Measurements from ENCODE around the gene AKAP6.

The AKAP6 gene

DNA sequence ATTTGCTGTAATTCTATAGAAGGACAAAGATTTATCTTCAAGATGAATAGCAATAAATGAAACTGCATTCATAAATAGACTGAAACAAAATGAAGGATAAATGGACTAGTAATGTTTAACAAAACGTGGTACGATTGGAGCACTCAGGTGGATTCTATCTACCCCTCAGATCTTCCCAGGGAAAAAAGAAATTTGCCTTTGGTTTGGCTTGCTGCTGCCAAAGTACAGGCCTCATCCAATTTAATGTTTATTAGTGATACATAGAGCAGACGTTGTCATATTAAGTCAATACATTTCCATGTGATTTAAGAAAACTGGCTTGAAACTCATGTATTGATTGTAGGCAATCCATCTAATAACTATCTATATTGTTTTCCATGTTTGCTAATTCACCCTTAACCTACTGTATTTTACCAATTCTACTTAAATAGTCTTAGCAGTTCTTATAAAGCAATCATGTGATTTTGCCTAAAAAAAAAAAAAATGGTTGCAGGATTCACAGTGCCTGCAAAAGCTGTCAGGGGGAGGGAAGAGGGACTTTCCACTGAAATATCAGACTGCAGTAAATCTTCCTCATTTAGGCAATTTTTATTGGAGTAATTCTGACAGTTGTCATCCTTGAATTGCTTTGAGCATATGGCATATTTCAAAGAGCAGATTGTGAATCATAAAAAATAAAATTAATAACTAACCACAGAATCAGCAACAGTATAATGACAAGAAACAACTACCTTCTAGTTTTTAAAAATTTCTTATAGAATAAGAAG is 367.4 kb downstream of the AKAP6 start:
- DNase-seq (ENCODE audit: low read depth in 1 of 2, low spot score in 1 of 2) = no peak

DNA sequence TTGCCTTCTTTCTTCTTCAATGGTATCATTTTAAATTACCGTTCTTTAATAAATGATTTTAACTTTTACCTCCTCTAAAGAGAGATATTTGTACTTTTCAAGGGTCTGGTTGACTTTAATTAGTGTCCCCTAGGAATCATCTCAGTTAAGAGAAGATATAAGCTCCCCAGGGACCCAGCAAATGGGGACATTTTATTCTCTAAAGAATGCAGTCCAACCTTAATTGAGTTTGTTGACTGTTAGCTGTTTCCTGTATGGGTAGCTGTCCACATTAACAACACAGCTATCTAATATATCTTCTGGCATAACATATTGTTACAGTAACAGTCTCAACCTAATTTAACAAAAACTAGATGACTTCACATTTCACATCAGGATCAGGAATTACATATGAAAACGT is 368.0 kb downstream of the AKAP6 start:
- DNase-seq (ENCODE audit: low read depth in 1 of 2, low spot score in 1 of 2) = no peak

DNA sequence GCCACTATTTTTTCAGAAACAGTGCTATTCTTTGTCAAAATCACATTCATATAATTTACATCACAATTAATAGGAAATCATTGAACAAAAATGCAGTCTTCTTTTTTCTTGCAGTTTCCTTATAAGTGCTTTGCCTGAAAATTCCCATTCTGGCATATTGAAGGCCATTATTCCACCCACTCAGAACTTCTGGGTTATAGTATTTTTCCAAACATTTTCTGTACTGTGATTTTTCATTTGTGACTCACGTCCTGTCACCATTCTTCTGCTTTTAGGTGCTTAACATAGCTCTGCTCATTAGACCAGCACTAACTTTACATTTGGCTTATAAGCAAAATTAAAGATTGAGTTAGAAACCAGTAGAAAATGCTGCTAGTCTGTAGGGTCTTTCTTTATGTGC is 368.6 kb downstream of the AKAP6 start:
- no peak for DNase-seq (ENCODE audit: low read depth in 1 of 2, low spot score in 1 of 2)

DNA sequence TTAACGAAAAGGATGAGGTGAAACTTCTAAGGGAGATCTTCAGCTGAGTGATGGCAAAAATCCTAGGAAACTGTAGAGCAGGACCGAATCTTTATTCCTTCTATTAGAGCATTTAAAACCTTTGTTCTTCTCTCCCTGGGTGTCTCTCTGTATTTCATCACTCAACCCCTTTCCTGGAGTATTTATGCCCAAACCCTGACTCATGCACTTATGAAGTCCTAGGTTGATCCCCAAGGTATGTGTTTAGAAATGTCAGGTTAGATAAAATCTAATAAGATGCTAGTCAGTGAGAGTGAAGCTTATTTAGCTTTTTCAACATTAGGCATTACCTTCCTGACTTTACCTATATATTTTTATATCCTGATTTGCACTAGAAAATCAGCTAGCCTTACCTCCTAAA is 369.7 kb downstream of the AKAP6 start:
- no peak for DNase-seq (ENCODE audit: low read depth in 1 of 2, low spot score in 1 of 2)

DNA sequence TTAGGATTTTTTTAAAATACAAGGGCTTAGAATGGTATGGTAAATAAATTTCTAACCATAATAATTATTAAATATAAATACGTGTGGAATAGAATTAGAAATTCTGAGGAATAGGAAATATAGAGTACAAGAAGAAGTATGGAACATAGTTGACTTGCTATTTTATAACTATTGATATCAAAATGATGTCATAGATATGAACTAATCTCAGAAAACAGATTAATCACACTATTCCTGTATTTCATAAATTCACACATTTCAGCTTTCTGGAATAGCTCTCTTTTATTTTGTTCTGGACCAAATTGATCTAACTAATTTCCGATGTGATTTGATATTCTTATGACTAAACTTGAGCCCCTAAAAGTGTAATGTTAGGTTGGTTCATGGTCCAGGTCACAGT is 372.4 kb downstream of the AKAP6 start:
- no peak for DNase-seq (ENCODE audit: low read depth in 1 of 2, low spot score in 1 of 2)

DNA sequence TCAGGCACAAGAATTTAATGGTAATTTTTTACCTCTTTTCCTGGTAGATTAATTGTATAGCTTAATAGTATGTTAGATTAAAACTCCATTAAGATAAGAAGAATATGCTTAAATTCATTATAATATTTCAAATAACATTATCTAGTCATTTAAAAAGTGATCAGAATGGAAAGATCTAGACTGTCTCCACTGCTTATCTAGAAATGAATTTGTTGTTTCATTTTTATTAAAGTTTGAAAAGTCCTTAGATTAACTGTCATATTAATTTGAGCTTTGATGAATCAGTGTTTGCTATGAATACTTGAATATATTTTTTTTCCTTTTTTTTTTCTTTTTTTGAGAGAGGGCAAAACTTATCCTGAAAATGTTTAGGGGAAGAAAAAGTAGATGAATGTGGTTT is 373.0 kb downstream of the AKAP6 start:
- no peak for DNase-seq (ENCODE audit: low read depth in 1 of 2, low spot score in 1 of 2)

DNA sequence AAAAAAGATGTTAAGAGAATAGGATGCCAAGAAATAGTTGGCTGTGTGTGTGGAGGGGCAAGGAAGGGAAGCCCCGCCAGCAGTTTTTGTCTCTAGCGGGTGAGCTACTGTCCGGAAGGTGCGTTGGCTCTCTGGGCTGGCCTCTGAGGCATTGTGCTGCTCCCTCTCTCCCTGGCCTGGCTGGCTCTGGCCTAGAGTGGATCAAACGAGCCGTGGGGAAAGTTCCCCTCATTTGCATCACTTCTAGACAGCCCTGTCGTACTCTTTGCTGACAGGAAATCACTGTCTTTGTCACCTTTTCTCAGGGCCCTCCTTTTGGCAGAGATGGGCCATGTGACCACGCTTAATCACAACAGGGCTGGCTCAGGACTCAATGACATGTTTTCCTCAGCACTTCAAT is 373.5 kb downstream of the AKAP6 start:
- no peak for DNase-seq (ENCODE audit: low read depth in 1 of 2, low spot score in 1 of 2)

DNA sequence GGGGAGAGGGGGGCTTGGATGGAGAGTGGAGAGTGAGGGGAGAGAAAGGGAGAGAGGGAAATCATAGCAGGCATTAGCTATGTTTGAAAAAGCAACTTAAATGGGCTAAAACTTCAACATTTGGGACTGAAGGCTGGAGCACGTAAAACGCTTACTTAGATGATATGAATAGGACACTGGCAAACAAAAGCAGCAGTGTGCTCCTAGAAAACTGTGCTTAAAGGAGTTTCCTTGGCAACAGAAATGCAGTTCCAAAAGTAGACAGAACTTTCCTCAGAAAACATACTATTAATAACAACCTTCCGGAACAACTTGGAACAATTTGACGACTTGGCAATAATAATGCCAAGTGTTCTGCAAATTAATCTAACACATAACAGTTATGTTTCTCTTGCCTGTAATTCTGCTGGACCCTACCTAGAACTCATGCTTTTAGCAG is 374.1 kb downstream of the AKAP6 start:
- DNase-seq (ENCODE audit: low read depth in 1 of 2, low spot score in 1 of 2) = no peak

DNA sequence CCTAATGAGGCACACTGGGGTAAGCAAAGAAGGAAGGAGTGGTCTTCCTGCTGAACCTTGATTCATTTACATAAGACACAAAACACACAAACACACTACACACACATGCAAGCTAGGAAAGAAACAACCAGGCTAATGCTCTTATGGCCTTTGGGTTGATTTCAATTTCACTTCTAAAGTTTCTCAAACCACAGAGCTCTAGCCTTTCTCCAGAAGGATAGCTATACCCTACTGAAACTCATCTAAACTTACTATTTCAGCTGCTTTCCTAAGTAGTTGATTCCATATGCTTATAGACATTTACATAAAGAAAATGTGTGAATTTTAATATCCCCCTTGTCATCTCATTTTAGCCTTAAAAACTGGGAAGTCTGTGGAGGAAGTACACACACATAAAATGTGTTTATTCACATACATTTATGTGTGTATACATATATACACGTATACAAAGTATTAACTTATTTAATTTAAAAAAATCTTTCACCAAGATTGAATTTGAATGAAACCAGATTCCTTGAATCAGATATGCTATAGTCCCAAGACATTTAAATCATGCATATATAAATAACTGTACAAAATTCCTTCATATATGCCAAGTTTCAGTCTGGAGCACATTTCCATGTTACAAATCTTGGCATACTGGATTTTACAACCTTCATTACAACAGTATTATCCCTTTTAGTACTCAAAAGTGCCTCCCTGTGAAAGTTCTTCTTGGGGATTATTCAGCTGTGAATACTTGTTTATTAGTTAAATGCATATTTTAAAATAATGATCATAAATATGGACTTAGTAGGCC is 377.8 kb downstream of the AKAP6 start:
- no peak for DNase-seq (ENCODE audit: low read depth in 1 of 2, low spot score in 1 of 2)

DNA sequence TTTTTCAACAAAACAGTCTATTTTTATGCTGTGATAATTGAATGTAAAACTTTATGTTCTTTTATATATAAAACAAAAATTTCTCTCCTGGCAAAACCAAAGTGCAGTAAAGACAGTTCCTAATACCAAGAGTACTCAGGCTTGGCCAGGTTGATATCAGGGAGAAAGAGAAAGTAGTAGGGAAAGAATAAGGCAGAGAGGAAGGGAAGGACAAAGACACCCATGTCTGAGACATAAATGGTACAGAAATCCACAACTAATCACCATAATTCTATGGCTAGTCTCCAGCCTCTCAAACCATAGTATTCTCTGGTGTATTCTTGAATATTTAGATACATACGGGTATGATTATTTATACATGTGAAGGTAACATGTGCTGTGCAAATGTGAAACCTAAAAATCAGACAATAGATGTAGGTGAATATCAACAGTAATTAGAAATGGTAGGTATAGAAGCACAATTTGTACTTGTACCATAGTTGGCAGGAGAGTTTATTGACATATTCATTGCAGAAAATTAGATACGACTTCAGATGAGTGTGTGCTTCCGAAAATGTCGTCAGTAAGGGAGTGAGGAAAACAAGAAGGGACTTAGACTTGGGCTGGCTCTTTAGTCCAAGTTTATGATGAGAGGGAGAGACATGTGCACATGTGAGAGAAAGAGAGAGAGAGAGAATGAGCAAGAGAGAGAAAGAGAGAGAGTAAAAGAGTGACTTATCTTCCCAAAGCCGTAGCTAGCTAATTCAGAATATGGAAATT is 378.8 kb downstream of the AKAP6 start:
- no peak for DNase-seq (ENCODE audit: low read depth in 1 of 2, low spot score in 1 of 2)

DNA sequence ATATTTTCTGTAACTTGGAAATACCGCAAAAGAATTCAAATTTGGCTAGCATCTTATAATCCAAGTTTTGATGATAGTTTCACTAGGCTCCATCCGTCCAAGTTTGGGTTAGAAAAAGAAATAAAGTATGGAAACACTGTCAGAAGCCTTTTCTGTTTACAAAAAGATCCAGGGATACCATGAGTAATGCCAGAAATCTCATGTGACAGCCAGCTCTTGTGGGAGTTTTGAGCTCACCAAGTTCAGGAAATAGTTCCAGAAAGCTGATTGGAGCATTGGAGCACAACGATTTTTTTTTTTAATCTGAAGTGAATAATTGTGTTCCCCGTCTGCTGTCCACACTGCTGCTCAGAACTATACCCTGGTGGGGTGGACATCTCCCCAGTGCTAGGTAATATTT is 379.9 kb downstream of the AKAP6 start:
- no peak for DNase-seq (ENCODE audit: low read depth in 1 of 2, low spot score in 1 of 2)

DNA sequence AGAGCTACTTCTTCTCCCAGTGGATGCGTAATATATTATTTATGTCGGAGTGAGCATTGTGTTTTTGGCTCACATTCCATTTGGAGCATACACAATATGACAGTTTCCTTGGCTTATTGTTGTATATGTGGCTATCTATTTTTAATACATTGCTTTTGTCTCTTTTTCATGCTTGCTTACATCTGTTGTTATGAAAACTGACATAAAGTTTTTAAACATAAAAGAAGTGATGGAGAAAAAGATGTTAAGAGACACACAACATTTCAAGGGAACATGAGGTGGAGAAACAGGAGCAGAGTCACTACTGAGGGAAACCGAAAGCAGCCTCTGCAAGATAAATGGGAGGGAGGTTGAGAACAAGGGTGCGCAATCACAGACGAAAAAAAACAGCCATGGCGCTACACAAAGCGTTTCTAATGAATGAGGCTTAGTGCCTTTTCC is 381.2 kb downstream of the AKAP6 start:
- DNase-seq (ENCODE audit: low read depth in 1 of 2, low spot score in 1 of 2) = no peak

DNA sequence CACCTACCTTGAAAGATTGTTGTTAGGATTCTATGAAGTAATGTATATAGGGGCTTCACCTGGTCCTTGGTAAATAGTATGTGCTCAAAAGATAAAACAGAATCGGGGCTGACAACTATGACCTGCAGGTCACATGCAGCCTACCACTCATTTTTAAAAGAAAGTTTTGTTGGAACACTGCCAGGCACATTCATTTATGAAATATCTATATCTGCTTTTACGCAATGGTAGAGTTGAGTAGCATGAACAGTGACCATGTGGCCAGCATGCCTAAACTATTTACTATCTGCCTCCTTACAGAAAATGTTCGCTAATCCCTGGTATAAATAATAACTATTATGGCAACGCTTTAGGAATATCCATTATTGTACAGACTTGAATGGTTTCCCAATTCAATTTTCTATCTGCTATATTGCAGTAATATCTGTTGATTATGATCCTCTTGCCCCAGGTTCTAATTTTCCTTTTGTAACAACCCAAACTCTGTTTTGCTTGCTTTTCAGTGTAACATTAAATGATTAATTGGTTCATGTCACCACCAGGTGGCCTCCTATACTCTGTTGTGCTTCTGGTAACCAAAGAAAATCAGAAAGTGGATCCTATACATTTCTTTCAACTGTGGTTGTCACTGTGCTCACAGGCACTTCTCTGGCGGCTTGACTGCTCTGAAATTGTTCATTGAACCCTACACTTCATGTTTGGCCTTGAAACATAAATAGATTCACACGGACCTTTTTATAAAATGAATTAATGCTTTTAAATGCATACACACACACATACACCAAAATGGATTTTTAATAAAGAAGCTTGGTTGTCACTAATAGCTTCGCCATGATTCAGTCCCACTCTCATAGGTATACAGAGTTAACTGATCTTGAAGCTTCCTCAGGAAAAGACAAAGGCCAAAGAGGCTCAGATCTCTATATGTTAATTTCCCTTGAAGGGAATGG is 381.9 kb downstream of the AKAP6 start:
- DNase-seq (ENCODE audit: low read depth in 1 of 2, low spot score in 1 of 2) = no peak

DNA sequence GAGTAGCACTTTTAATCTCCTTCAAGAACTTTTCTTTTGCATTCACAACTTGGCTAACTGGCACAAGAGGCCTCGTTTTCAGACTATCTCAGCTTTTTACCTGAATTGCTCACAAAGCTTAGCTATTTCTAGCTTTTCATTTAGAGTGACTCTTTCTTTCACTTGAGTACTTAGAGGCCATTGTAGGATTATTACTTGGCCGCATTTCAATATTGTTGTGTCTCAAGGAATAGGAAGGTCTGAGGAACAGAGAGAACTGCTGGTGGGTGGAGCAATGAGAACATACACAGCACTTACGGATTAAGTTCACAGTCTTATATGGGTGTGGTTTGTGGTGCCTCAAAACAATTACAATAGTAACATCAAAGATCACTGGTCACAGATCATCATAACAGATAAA is 384.8 kb downstream of the AKAP6 start:
- DNase-seq (ENCODE audit: low read depth in 1 of 2, low spot score in 1 of 2) = no peak

DNA sequence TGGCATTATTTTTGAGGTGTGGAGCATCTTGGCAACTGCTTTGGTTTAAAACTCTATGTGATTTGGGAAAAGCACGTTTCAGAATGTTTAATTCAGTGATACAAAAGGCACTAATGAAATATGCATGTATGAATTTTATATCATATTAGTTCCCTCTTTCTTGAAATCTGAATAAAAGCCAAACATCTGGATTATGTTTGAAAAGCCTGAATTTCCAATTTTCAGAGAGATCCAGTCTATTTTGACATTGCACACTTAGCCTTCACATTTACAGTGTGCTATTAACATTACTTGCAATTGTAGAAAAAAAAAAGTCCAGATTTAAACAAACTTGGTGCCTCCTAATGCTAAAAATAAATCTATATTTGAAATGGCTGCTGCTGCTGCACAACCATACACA is 390.5 kb downstream of the AKAP6 start:
- DNase-seq (ENCODE audit: low read depth in 1 of 2, low spot score in 1 of 2) = no peak

DNA sequence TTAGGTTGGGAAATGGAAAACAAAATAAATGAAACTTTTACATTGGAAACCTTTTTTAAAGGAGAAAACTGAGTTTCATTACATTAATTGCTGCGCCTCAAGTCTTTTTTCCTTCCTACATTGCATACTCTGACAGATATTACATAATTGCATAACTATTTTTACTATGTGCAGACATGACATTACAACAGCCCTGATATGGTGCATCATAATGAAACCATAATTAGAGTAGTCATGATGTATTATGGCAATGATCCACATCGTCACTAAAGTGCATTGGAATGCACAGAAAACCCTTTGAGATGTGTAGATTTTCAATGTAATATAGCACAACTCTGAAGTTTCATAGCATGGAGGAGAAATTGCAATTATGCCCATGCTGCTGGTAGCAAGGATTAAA is 391.8 kb downstream of the AKAP6 start:
- DNase-seq (ENCODE audit: low read depth in 1 of 2, low spot score in 1 of 2) = no peak

DNA sequence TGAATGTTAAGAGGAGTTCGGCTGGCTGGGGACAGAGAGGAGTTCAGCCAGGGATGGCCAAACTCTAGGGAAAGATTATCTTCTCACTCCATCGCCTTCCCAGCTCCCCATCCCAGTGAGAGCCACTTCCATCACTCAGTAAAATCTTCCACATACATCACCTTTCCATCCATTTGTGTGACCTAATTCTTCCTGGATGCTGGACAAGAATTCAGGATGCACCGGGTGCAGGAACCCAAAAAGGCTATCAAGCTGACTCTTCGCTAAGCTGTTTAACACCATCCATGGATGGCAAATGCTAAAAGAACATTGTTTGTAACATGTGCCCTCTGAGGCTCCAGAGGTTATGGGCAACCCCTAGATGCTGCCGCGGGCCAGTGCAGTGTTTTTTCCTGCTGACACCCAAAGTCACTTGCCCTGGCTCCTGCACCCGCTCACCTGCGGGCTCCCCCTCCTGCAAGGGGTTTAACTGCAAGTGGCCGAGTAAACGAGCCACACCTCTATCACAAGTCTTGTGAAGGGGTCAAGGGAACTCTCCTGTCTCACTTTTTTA is 393.6 kb downstream of the AKAP6 start:
- no peak for DNase-seq (ENCODE audit: low read depth in 1 of 2, low spot score in 1 of 2)

DNA sequence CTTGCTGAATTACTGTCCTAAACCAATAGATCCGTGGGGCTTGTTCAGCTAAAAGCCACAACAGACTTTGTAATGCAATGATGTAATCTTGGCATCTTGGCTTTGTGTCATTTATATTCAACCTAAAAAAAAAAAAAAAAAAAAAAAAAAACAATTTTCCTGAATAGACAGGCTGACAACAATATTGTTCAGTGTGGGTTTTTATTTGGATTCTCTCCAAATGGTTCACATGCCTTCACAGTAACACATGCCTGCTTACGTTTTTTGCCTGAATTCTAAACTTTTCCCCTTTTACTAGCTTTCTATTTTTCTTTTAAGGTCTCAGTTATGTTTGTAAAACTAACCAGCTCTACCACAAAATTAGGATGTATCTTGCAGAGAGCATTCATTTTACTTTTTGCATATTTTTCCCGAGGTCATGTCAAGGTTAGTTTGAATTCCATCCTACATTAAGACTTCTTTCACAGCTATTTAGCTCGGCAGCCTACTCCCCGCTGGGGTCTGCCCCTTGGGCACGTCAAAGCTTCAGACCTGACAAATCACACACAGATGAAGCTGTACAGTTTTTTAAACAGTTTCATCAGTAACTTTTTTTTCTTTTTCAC is 395.9 kb downstream of the AKAP6 start:
- no peak for DNase-seq (ENCODE audit: low read depth in 1 of 2, low spot score in 1 of 2)

DNA sequence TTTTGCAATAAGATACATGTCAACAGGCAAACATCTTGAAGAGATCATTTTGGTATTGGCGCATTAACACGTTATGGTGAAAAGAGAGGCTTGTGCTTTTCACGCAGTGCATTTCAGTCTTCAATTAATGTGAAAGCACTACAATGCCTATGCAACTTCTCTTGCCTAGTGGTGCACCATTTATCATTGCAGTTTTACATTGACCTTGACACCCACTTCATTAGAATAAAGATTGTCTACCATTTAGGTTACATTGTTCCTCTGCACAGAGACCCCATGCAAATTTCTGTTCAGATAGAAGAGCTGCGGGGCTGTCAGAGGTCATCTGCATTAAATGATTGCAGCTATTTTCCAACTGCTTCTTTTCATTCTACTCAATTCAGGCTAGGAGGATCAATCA is 397.4 kb downstream of the AKAP6 start:
- DNase-seq (ENCODE audit: low read depth in 1 of 2, low spot score in 1 of 2) = no peak

DNA sequence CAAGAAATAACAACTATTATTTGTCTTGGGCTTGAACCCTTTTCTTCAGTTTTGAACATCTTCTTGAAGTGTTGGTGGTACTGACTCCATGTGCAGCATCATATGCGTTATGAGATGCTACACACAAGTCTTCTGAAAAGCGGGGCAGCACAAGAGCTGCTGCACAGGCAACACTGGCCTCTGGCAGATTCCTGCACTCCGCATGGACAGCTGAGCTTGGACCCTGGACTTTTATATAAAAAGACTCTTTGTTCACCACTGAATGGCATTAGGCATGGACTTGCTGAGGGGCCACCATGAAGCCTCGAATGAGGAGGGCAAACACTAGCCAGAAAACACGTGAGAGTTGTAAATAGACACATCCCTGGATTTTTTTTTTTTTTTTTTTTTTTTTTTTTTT is 398.7 kb downstream of the AKAP6 start:
- no peak for DNase-seq (ENCODE audit: low read depth in 1 of 2, low spot score in 1 of 2)
